Astrocyte (in vitro differentiated cells and primary cell): ENCODE measurements around the gene SUGCT.

Experiments used
- CTCF ChIP-seq: IDR thresholded peaks from 2 replicates; pipeline ENCODE4 v1.5.1; 2011; ENCODE audit warnings: low read depth, mild to moderate bottlenecking, inconsistent platforms, low read length, moderate library complexity; ENCODE audit not compliant: insufficient read depth
- EZH2 ChIP-seq: IDR thresholded peaks from 2 replicates; pipeline ENCODE4 v1.6.1; 2012; ENCODE audit warnings: mild to moderate bottlenecking, low read length, inconsistent platforms; ENCODE audit not compliant: insufficient read depth

GRCh38 chr7:40425696-40426095 is 290.9 kb downstream of the SUGCT start:
- TF ChIP-seq CTCF (no peak), EZH2 (no peak)
